ENCODE results near the gene RPS2. TPM values are rescaled to one million over a fixed set of nuclear protein-coding genes. Genes with fewer than 3 reads are reported as not detected.

The RPS2 gene
- total and polyA plus RNA-seq, 2 donors (not counting 1 experiment from before 2014, with no cell fraction given), result 1,683 to 2,596 TPM

- Histone ChIP-seq H4K20me1 (ENCODE audit: control insufficient read depth, extremely low read depth, insufficient read depth, low read length) (no peaks in the 10 kb centered on the region), H3K9ac (ENCODE audit: insufficient read depth, low read length) (no peak overlapping the region), H3K9me3 (ENCODE audit: control insufficient read depth, insufficient read depth, low read depth, low read length) (no peaks in the 10 kb centered on the region), H3K4me1 (ENCODE audit: control insufficient read depth, extremely low read depth, insufficient read depth, low read length) (no peaks in the 10 kb centered on the region), H3K79me2 (ENCODE audit: control insufficient read depth, insufficient read depth, low read length) (no peaks in the 10 kb centered on the region), H3K36me3 (ENCODE audit: control insufficient read depth, insufficient read depth, low read length) (no peaks in the 10 kb centered on the region), H3K4me3 (replicated peaks in 1 of 4; ENCODE audit: control extremely low read depth in 1 of 4, insufficient read depth in 1 of 4, low read depth in 3 of 4, low read length in 4 of 4) (no peak overlapping the region), H3K27me3 (ENCODE audit: control insufficient read depth, insufficient read depth, low read length) (peaks cover 33% of the 10 kb centered on the region), H2AFZ (ENCODE audit: low read length) (no peak overlapping the region), H3K4me2 (ENCODE audit: extremely low read depth, insufficient read depth, low read length) (no peak overlapping the region), H3K27ac (ENCODE audit: insufficient read depth, low read length) (no peak overlapping the region)
- DNase-seq (ENCODE audit: low read depth in 2 of 2), result no peak
- TF ChIP-seq CTCF (conservative IDR thresholded peaks at IDR 0.05 in 1 of 2, IDR thresholded peaks at IDR 0.05 in 1 of 2; ENCODE audit: low read depth in 1 of 2, low read length in 2 of 2) (no peak), EZH2 (IDR thresholded peaks at IDR 0.05; ENCODE audit: low read length, missing control alignments) (no peak)
Measured at GRCh38 chr16:1914988-1915387, 49.6 kb downstream of the RPS2 start.

- H3K9ac ChIP-seq (ENCODE audit: insufficient read depth, low read length), result no peak overlapping the region
- DNase-seq (ENCODE audit: low read depth in 2 of 2), result no peak
- no peak overlapping the region for H3K4me3 ChIP-seq (replicated peaks in 1 of 4; ENCODE audit: control extremely low read depth in 1 of 4, insufficient read depth in 1 of 4, low read depth in 3 of 4, low read length in 4 of 4)
- peaks cover 26% of the 10 kb centered on the region for H3K27me3 ChIP-seq (ENCODE audit: control insufficient read depth, insufficient read depth, low read length)
- H3K27ac ChIP-seq (ENCODE audit: insufficient read depth, low read length), result no peak overlapping the region
- H3K4me1 ChIP-seq (ENCODE audit: control insufficient read depth, extremely low read depth, insufficient read depth, low read length), result no peaks in the 10 kb centered on the region
- no peaks in the 10 kb centered on the region for H4K20me1 ChIP-seq (ENCODE audit: control insufficient read depth, extremely low read depth, insufficient read depth, low read length)
- no peak for TF ChIP-seq CTCF (conservative IDR thresholded peaks at IDR 0.05 in 1 of 2, IDR thresholded peaks at IDR 0.05 in 1 of 2; ENCODE audit: low read depth in 1 of 2, low read length in 2 of 2)
- TF ChIP-seq EZH2 (IDR thresholded peaks at IDR 0.05; ENCODE audit: low read length, missing control alignments), result no peak
- no peaks in the 10 kb centered on the region for H3K36me3 ChIP-seq (ENCODE audit: control insufficient read depth, insufficient read depth, low read length)
- H3K9me3 ChIP-seq (ENCODE audit: control insufficient read depth, insufficient read depth, low read depth, low read length), result no peaks in the 10 kb centered on the region
- H2AFZ ChIP-seq (ENCODE audit: low read length), result no peak overlapping the region
- no peak overlapping the region for H3K4me2 ChIP-seq (ENCODE audit: extremely low read depth, insufficient read depth, low read length)
- H3K79me2 ChIP-seq (ENCODE audit: control insufficient read depth, insufficient read depth, low read length), result no peaks in the 10 kb centered on the region
Measured at GRCh38 chr16:1914084-1914608, 50.5 kb downstream of the RPS2 start.

GRCh38 chr16:1913327-1914083 lies 51.1 kb downstream of the RPS2 start:
- no peak overlapping the region for H3K27ac ChIP-seq (ENCODE audit: insufficient read depth, low read length)
- H3K36me3 ChIP-seq (ENCODE audit: control insufficient read depth, insufficient read depth, low read length), result no peaks in the 10 kb centered on the region
- no peak for DNase-seq (ENCODE audit: low read depth in 2 of 2)
- TF ChIP-seq EZH2 (IDR thresholded peaks at IDR 0.05; ENCODE audit: low read length, missing control alignments), result no peak
- TF ChIP-seq CTCF (conservative IDR thresholded peaks at IDR 0.05 in 1 of 2, IDR thresholded peaks at IDR 0.05 in 1 of 2; ENCODE audit: low read depth in 1 of 2, low read length in 2 of 2), result no peak
- H2AFZ ChIP-seq (ENCODE audit: low read length), result no peak overlapping the region
- peaks cover 21% of the 10 kb centered on the region for H3K27me3 ChIP-seq (ENCODE audit: control insufficient read depth, insufficient read depth, low read length)
- H3K9ac ChIP-seq (ENCODE audit: insufficient read depth, low read length), result no peak overlapping the region
- no peaks in the 10 kb centered on the region for H3K9me3 ChIP-seq (ENCODE audit: control insufficient read depth, insufficient read depth, low read depth, low read length)
- H3K4me2 ChIP-seq (ENCODE audit: extremely low read depth, insufficient read depth, low read length), result no peak overlapping the region
- H4K20me1 ChIP-seq (ENCODE audit: control insufficient read depth, extremely low read depth, insufficient read depth, low read length), result no peaks in the 10 kb centered on the region
- H3K4me3 ChIP-seq (replicated peaks in 1 of 4; ENCODE audit: control extremely low read depth in 1 of 4, insufficient read depth in 1 of 4, low read depth in 3 of 4, low read length in 4 of 4), result no peak overlapping the region
- H3K4me1 ChIP-seq (ENCODE audit: control insufficient read depth, extremely low read depth, insufficient read depth, low read length), result no peaks in the 10 kb centered on the region
- no peaks in the 10 kb centered on the region for H3K79me2 ChIP-seq (ENCODE audit: control insufficient read depth, insufficient read depth, low read length)

All from fibroblast of lung (primary cell).